HEK293 (cell line): Measurements from ENCODE around the gene IER2.

Source experiments
- KLF7 ChIP-seq: fragments of 450-650 bp; formaldehyde crosslinking; IDR thresholded peaks from 2 replicates; pipeline ENCODE4 v1.5.1; 2016; ENCODE audit warnings: missing biosample characterization, missing genetic modification characterization, borderline replicate concordance
- PRDM10 ChIP-seq: fragments of 450-650 bp; formaldehyde crosslinking; IDR thresholded peaks from 2 replicates; pipeline ENCODE4 v1.5.1; 2016; ENCODE audit warnings: missing biosample characterization, missing genetic modification characterization
- SP2 ChIP-seq: fragments of 450-650 bp; formaldehyde crosslinking; IDR thresholded peaks from 2 replicates; pipeline ENCODE4 v1.5.1; 2016; ENCODE audit warnings: missing biosample characterization, missing genetic modification characterization
- ZNF2 ChIP-seq: fragments of 450-650 bp; formaldehyde crosslinking; IDR thresholded peaks from 2 replicates; pipeline ENCODE4 v1.5.1; 2016; ENCODE audit warnings: missing biosample characterization, missing genetic modification characterization
- ZNF202 ChIP-seq: fragments of 450-650 bp; formaldehyde crosslinking; IDR thresholded peaks from 2 replicates; pipeline ENCODE4 v1.5.1; 2016; ENCODE audit warnings: missing biosample characterization, missing genetic modification characterization, borderline replicate concordance
- ZNF24 ChIP-seq: fragments of 450-650 bp; formaldehyde crosslinking; IDR thresholded peaks from 2 replicates; pipeline ENCODE4 v1.5.1; 2016; ENCODE audit warnings: missing biosample characterization, missing genetic modification characterization
- ZNF266 ChIP-seq: fragments of 450-650 bp; formaldehyde crosslinking; IDR thresholded peaks from 2 replicates; pipeline ENCODE4 v1.5.1; 2016; ENCODE audit warnings: missing biosample characterization, missing genetic modification characterization, low read depth
- ZNF292 ChIP-seq: fragments of 450-650 bp; formaldehyde crosslinking; IDR thresholded peaks from 2 replicates; pipeline ENCODE4 v1.5.1; 2016; ENCODE audit warnings: low read depth, missing biosample characterization, missing genetic modification characterization, borderline replicate concordance
- ZNF324 ChIP-seq: fragments of 450-650 bp; formaldehyde crosslinking; IDR thresholded peaks from 2 replicates; pipeline ENCODE4 v1.5.1; 2016; ENCODE audit warnings: missing biosample characterization, missing genetic modification characterization
- ZNF510 ChIP-seq: fragments of 450-650 bp; formaldehyde crosslinking; IDR thresholded peaks from 2 replicates; pipeline ENCODE4 v1.5.1; 2018; ENCODE audit warnings: mild to moderate bottlenecking, missing genetic modification characterization, missing biosample characterization; ENCODE audit not compliant: insufficient replicate concordance
- ZNF530 ChIP-seq: fragments of 450-650 bp; formaldehyde crosslinking; IDR thresholded peaks from 2 replicates; pipeline ENCODE4 v1.5.1; 2016; ENCODE audit warnings: low read depth, missing biosample characterization, missing genetic modification characterization
- ZNF555 ChIP-seq: fragments of 450-650 bp; formaldehyde crosslinking; conservative IDR thresholded peaks from 2 replicates; pipeline ENCODE4 v1.5.1; 2017; ENCODE audit warnings: missing biosample characterization, mild to moderate bottlenecking, missing genetic modification characterization, inconsistent platforms
- ZNF558 ChIP-seq: fragments of 450-650 bp; formaldehyde crosslinking; IDR thresholded peaks from 2 replicates; pipeline ENCODE4 v1.5.1; 2016; ENCODE audit warnings: missing biosample characterization, missing genetic modification characterization
- ZNF664 ChIP-seq: fragments of 450-650 bp; formaldehyde crosslinking; IDR thresholded peaks from 2 replicates; pipeline ENCODE4 v1.5.1; 2016; ENCODE audit warnings: missing biosample characterization, missing genetic modification characterization
- ZSCAN30 ChIP-seq: fragments of 450-650 bp; IDR thresholded peaks from 2 replicates; pipeline ENCODE4 v1.5.1; 2018; ENCODE audit warnings: missing biosample characterization, mild to moderate bottlenecking, missing genetic modification characterization, moderate library complexity
- TF ChIP-seq, protein P1 (sequence below): fragments of 450-650 bp; formaldehyde crosslinking; IDR thresholded peaks from 2 replicates; pipeline ENCODE4 v1.5.1; 2016; ENCODE audit warnings: missing biosample characterization, missing genetic modification characterization
- TF ChIP-seq, protein P2 (sequence below): fragments of 450-650 bp; formaldehyde crosslinking; IDR thresholded peaks from 2 replicates; pipeline ENCODE4 v1.5.1; 2016; ENCODE audit warnings: missing biosample characterization, missing genetic modification characterization
- TF ChIP-seq, protein P3 (sequence below): fragments of 450-650 bp; formaldehyde crosslinking; IDR thresholded peaks from 2 replicates; pipeline ENCODE4 v1.5.1; 2016; ENCODE audit warnings: missing biosample characterization, missing genetic modification characterization
- TF ChIP-seq, protein P4 (sequence below): fragments of 450-650 bp; IDR thresholded peaks from 2 replicates; pipeline ENCODE4 v1.5.1; 2018; ENCODE audit warnings: missing biosample characterization, mild to moderate bottlenecking, missing genetic modification characterization

IER2 gene

GRCh38 chr19:13155472-13156359, 5.5 kb downstream of the IER2 start (continued):
- TF ChIP-seq PRDM10 (no peak), ZNF202 (tag by site-specific recombination) (no peak), ZNF530 (tag by site-specific recombination) (no peak), KLF7 (tag by site-specific recombination) (no peak), ZNF24 (no peak), ZNF324 (tag by site-specific recombination) (no peak; the same call in 1 of the 2 replicates), ZNF266 (tag by site-specific recombination) (no peak), ZNF664 (tag by site-specific recombination) (no peak), ZNF292 (tag by site-specific recombination) (no peak), ZNF2 (tag by site-specific recombination) (no peak), ZSCAN30 (no peak), SP2 (tag by site-specific recombination) (peak; percentile 53), ZNF510 (tag by site-specific recombination) (no peak), ZNF558 (no peak), ZNF555 (tag by site-specific recombination) (no peak)
- TF ChIP-seq, protein P1, sequence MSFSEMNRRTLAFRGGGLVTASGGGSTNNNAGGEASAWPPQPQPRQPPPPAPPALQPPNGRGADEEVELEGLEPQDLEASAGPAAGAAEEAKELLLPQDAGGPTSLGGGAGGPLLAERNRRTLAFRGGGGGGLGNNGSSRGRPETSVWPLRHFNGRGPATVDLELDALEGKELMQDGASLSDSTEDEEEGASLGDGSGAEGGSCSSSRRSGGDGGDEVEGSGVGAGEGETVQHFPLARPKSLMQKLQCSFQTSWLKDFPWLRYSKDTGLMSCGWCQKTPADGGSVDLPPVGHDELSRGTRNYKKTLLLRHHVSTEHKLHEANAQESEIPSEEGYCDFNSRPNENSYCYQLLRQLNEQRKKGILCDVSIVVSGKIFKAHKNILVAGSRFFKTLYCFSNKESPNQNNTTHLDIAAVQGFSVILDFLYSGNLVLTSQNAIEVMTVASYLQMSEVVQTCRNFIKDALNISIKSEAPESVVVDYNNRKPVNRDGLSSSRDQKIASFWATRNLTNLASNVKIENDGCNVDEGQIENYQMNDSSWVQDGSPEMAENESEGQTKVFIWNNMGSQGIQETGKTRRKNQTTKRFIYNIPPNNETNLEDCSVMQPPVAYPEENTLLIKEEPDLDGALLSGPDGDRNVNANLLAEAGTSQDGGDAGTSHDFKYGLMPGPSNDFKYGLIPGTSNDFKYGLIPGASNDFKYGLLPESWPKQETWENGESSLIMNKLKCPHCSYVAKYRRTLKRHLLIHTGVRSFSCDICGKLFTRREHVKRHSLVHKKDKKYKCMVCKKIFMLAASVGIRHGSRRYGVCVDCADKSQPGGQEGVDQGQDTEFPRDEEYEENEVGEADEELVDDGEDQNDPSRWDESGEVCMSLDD (tag by site-specific recombination) = no peak
- TF ChIP-seq, protein P2, sequence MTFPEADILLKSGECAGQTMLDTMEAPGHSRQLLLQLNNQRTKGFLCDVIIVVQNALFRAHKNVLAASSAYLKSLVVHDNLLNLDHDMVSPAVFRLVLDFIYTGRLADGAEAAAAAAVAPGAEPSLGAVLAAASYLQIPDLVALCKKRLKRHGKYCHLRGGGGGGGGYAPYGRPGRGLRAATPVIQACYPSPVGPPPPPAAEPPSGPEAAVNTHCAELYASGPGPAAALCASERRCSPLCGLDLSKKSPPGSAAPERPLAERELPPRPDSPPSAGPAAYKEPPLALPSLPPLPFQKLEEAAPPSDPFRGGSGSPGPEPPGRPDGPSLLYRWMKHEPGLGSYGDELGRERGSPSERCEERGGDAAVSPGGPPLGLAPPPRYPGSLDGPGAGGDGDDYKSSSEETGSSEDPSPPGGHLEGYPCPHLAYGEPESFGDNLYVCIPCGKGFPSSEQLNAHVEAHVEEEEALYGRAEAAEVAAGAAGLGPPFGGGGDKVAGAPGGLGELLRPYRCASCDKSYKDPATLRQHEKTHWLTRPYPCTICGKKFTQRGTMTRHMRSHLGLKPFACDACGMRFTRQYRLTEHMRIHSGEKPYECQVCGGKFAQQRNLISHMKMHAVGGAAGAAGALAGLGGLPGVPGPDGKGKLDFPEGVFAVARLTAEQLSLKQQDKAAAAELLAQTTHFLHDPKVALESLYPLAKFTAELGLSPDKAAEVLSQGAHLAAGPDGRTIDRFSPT = no peak
- TF ChIP-seq, protein P3, sequence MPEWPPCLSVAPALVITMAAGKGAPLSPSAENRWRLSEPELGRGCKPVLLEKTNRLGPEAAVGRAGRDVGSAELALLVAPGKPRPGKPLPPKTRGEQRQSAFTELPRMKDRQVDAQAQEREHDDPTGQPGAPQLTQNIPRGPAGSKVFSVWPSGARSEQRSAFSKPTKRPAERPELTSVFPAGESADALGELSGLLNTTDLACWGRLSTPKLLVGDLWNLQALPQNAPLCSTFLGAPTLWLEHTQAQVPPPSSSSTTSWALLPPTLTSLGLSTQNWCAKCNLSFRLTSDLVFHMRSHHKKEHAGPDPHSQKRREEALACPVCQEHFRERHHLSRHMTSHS (tag by site-specific recombination) = no peak
- TF ChIP-seq, protein P4, sequence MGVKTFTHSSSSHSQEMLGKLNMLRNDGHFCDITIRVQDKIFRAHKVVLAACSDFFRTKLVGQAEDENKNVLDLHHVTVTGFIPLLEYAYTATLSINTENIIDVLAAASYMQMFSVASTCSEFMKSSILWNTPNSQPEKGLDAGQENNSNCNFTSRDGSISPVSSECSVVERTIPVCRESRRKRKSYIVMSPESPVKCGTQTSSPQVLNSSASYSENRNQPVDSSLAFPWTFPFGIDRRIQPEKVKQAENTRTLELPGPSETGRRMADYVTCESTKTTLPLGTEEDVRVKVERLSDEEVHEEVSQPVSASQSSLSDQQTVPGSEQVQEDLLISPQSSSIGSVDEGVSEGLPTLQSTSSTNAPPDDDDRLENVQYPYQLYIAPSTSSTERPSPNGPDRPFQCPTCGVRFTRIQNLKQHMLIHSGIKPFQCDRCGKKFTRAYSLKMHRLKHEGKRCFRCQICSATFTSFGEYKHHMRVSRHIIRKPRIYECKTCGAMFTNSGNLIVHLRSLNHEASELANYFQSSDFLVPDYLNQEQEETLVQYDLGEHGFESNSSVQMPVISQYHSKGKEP (tag by site-specific recombination) = 0 out of 2 replicates have a peak, but pooled peaks have one; percentile 8
